ENCODE data around the gene CLCN7.

DNA sequence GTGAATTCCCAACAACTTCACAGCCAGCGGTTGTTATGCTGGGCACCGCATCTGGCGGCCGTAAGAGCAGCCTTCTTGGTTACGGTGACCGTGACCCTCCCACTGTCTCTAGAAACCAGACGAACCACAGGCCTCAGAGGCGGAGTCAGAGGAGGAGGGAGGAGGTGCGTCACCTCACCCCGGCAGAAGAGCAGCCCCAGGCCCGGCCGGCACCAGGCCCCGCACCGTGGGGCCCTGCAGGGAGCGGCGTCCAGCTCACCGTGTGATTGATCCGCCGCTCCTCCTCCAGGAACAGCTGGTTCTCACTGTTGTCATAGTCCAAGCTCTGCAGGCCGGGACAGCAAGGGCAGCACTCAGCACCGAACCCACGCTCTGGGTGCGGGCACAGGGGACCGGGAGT lies 13.7 kb downstream of the CLCN7 start:
- TF ChIP-seq EZH2 (IDR thresholded peaks at IDR 0.05; ENCODE audit: borderline replicate concordance, low read depth, low read length, severe bottlenecking) (no peak), POLR2A (IDR thresholded peaks at IDR 0.05; ENCODE audit: low read depth, low read length) (no peak)
